SK-N-SH treated with all-trans-retinoic acid at 6 μM for 48 hours (cell line): ENCODE data around the gene CDIPT.

Source experiments
- ATAC-seq: fragments of 200-7000 bp; cut with Tn5 transposase; 3 replicates; pipeline ENCODE4 v1.9.1; 2020; ENCODE audit warnings: mild to moderate bottlenecking, moderate library complexity
- ARNTL ChIP-seq: fragments of 450-650 bp; formaldehyde crosslinking; IDR thresholded peaks from 2 replicates; pipeline ENCODE4 v1.5.0; 2020; ENCODE audit warnings: low read depth, mild to moderate bottlenecking, moderate library complexity, borderline replicate concordance
- BACH2 ChIP-seq: fragments of 250-450 bp; sonication (Bioruptor Pico); IDR thresholded peaks from 2 replicates; pipeline ENCODE4 v1.9.0; 2021; ENCODE audit warnings: mild to moderate bottlenecking, borderline replicate concordance
- CSDC2 ChIP-seq: fragments of 250-450 bp; sonication (Bioruptor Pico); IDR thresholded peaks from 2 replicates; pipeline ENCODE4 v1.5.0; 2020; ENCODE audit warnings: mild to moderate bottlenecking, moderate library complexity
- ISL1 ChIP-seq: fragments of 250-450 bp; sonication (Bioruptor Pico); IDR thresholded peaks from 2 replicates; pipeline ENCODE4 v2.1.2; 2022; ENCODE audit warnings: mild to moderate bottlenecking, moderate library complexity
- OSR1 ChIP-seq: fragments of 250-450 bp; sonication (Bioruptor Pico); IDR thresholded peaks from 2 replicates; pipeline ENCODE4 v1.8.0; 2022; ENCODE audit warnings: moderate library complexity, mild to moderate bottlenecking, inconsistent platforms
- PPARA ChIP-seq: fragments of 250-450 bp; sonication (Bioruptor Pico); IDR thresholded peaks from 2 replicates; pipeline ENCODE4 v1.5.0; 2020; ENCODE audit warnings: mild to moderate bottlenecking, borderline replicate concordance
- RARB ChIP-seq: fragments of 250-450 bp; sonication (Bioruptor Pico); IDR thresholded peaks from 2 replicates; pipeline ENCODE4 v1.8.0; 2021; ENCODE audit warnings: mild to moderate bottlenecking, moderate library complexity
- SNAI2 ChIP-seq: fragments of 250-450 bp; sonication (Bioruptor Pico); IDR thresholded peaks from 2 replicates; pipeline ENCODE4 v1.5.0; 2020; ENCODE audit warnings: mild to moderate bottlenecking, moderate library complexity
- TCF4 ChIP-seq: fragments of 250-450 bp; sonication (Bioruptor Pico); IDR thresholded peaks from 2 replicates; pipeline ENCODE4 v1.8.0; 2021; ENCODE audit warnings: mild to moderate bottlenecking, moderate library complexity, borderline replicate concordance
- ZFP3 ChIP-seq: fragments of 250-450 bp; sonication (Bioruptor Pico); IDR thresholded peaks from 2 replicates; pipeline ENCODE4 v1.5.0; 2020; ENCODE audit warnings: mild to moderate bottlenecking, moderate library complexity
- ZFP30 ChIP-seq: fragments of 450-650 bp; formaldehyde crosslinking; IDR thresholded peaks from 2 replicates; pipeline ENCODE4 v1.5.0; 2022; ENCODE audit warnings: mild to moderate bottlenecking, moderate library complexity
- ZNF565 ChIP-seq: fragments of 450-650 bp; formaldehyde crosslinking; conservative IDR thresholded peaks from 2 replicates; pipeline ENCODE4 v1.5.0; 2020; ENCODE audit warnings: low read depth, mild to moderate bottlenecking, moderate library complexity
- ZNF70 ChIP-seq: fragments of 450-650 bp; formaldehyde crosslinking; IDR thresholded peaks from 2 replicates; pipeline ENCODE4 v1.5.0; 2020; ENCODE audit warnings: mild to moderate bottlenecking, moderate library complexity
- ZNF8 ChIP-seq: fragments of 450-650 bp; formaldehyde crosslinking; IDR thresholded peaks from 2 replicates; pipeline ENCODE4 v1.5.0; 2020; ENCODE audit warnings: mild to moderate bottlenecking, moderate library complexity
- TF ChIP-seq, protein P1 (sequence below): fragments of 250-450 bp; sonication (Bioruptor Pico); IDR thresholded peaks from 2 replicates; pipeline ENCODE4 v1.8.0; 2021; ENCODE audit warnings: low read depth, mild to moderate bottlenecking, moderate library complexity, borderline replicate concordance
- TF ChIP-seq, protein P2 (sequence below): fragments of 250-450 bp; sonication (Bioruptor Pico); IDR thresholded peaks from 2 replicates; pipeline ENCODE4 v1.8.0; 2020; ENCODE audit warnings: mild to moderate bottlenecking, moderate library complexity, borderline replicate concordance
- TF ChIP-seq, protein P3 (sequence below): fragments of 250-450 bp; sonication (Bioruptor Pico); IDR thresholded peaks from 2 replicates; pipeline ENCODE4 v1.5.1; 2021; ENCODE audit warnings: mild to moderate bottlenecking, moderate library complexity
- TF ChIP-seq, protein P4 (sequence below): fragments of 250-450 bp; sonication (Bioruptor Pico); IDR thresholded peaks from 2 replicates; pipeline ENCODE4 v1.5.0; 2020; ENCODE audit warnings: mild to moderate bottlenecking, moderate library complexity

CDIPT gene

DNA sequence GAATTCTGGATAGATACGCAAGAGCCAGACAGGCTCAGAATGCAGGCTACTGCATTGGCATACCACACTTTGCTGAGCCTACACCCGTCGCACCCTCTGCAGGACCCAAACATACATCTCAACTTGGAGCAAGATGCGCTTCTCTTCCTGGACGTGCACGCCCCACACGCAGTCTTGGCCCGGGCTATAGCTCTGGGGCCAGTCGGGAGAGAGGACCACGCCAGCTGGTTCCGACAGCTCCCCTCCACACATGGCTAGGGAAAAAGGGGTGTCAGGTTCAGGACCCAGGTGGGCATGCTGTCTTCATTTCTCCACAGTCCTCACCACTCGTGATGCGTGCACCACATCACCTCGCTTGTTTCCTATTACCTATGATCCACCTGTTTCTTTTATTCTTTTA, 15.1 kb upstream of the CDIPT start:
- TF ChIP-seq ZFP30 (CRISPR knock-in tag) (no peak), ZNF8 (CRISPR knock-in tag) (no peak)
- no peak for ATAC-seq

DNA sequence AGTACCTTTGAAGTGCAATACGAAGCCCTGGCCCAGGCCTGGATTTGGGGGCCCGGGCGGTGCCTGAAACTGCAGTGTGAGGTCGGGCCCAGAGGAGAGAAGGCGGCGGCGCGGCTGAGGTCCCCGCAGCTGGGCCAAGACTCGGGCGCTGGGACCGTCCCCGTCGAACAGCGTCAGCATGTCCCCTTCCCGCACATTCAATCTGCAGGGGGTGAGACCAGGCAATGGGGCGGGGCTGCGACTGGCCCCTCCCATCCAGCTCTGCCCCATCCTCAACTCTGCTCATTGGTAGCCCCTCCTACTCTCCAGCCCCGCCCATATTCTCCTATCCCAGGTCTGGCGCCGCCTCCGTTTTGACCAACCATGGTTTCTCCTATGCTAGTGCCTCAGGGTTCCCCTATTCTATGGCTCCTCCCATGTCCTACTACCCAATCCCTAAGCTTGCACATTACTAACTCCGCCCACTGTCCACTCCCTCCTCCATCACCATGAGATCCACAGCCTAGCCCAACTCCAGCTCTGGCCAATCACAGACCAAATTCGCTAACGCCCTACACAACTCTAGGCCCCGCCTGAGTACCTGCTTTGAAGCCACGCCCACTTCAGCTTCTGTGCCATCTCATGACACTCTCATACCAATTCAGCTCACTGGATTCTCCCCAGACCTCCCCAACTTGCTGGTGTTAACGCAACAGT, 14.4 kb upstream of the CDIPT start:
- peak; percentile 65 for ATAC-seq
- TF ChIP-seq PPARA (CRISPR knock-in tag) (no peak), ZFP30 (CRISPR knock-in tag) (no peak), BACH2 (CRISPR knock-in tag) (no peak), ZNF8 (CRISPR knock-in tag) (no peak), RARB (no peak), SNAI2 (CRISPR knock-in tag) (no peak), TCF4 (no peak), ARNTL (CRISPR knock-in tag) (no peak), ZNF565 (no peak), ISL1 (CRISPR knock-in tag) (no peak)
- TF ChIP-seq, protein P1, sequence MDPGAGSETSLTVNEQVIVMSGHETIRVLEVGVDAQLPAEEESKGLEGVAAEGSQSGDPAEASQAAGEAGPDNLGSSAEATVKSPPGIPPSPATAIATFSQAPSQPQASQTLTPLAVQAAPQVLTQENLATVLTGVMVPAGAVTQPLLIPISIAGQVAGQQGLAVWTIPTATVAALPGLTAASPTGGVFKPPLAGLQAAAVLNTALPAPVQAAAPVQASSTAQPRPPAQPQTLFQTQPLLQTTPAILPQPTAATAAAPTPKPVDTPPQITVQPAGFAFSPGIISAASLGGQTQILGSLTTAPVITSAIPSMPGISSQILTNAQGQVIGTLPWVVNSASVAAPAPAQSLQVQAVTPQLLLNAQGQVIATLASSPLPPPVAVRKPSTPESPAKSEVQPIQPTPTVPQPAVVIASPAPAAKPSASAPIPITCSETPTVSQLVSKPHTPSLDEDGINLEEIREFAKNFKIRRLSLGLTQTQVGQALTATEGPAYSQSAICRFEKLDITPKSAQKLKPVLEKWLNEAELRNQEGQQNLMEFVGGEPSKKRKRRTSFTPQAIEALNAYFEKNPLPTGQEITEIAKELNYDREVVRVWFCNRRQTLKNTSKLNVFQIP (CRISPR knock-in tag): no peak
- TF ChIP-seq, protein P2, sequence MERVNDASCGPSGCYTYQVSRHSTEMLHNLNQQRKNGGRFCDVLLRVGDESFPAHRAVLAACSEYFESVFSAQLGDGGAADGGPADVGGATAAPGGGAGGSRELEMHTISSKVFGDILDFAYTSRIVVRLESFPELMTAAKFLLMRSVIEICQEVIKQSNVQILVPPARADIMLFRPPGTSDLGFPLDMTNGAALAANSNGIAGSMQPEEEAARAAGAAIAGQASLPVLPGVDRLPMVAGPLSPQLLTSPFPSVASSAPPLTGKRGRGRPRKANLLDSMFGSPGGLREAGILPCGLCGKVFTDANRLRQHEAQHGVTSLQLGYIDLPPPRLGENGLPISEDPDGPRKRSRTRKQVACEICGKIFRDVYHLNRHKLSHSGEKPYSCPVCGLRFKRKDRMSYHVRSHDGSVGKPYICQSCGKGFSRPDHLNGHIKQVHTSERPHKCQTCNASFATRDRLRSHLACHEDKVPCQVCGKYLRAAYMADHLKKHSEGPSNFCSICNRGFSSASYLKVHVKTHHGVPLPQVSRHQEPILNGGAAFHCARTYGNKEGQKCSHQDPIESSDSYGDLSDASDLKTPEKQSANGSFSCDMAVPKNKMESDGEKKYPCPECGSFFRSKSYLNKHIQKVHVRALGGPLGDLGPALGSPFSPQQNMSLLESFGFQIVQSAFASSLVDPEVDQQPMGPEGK (CRISPR knock-in tag): no peak
- TF ChIP-seq, all 23 proteins: peak for 0

DNA sequence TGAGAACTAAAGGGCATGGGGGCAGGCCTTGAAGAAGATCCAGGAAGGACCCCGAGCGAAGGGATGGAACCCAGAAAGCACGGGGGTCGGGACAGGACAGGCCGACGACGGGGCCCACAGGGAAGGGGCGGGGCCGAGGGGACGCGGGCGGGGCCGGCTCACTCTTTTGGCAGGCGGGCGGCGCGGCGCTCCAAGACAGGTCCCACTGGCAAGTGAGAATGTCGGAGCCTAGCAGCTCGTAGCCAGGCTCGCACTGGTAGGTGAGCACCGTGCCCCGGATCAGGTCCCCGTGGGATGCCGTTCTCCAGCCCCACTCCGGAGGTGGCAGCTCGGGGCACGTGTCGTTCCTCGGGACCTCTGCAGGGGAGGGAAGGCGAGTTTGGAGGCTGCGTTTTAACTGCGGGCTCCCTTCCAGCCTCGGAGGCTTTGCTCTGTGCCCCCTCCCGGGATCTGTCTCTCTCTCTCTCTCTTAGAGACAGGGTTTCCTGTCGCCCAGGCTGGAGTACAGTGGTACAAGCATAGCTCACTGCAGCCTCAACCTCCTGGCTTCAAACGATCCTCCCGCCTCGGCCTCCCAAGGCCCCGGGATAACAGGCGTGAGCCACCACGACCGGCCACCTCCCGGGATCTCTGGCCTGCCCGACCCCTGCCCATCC, 13.7 kb upstream of the CDIPT start:
- TF ChIP-seq, protein P3, sequence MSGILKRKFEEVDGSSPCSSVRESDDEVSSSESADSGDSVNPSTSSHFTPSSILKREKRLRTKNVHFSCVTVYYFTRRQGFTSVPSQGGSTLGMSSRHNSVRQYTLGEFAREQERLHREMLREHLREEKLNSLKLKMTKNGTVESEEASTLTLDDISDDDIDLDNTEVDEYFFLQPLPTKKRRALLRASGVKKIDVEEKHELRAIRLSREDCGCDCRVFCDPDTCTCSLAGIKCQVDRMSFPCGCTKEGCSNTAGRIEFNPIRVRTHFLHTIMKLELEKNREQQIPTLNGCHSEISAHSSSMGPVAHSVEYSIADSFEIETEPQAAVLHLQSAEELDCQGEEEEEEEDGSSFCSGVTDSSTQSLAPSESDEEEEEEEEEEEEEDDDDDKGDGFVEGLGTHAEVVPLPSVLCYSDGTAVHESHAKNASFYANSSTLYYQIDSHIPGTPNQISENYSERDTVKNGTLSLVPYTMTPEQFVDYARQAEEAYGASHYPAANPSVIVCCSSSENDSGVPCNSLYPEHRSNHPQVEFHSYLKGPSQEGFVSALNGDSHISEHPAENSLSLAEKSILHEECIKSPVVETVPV (CRISPR knock-in tag): no peak
- no peak for TF ChIP-seq ISL1 (CRISPR knock-in tag)
- no peak for TF ChIP-seq ZNF8 (CRISPR knock-in tag)
- no peak for TF ChIP-seq SNAI2 (CRISPR knock-in tag)
- TF ChIP-seq, protein P4, sequence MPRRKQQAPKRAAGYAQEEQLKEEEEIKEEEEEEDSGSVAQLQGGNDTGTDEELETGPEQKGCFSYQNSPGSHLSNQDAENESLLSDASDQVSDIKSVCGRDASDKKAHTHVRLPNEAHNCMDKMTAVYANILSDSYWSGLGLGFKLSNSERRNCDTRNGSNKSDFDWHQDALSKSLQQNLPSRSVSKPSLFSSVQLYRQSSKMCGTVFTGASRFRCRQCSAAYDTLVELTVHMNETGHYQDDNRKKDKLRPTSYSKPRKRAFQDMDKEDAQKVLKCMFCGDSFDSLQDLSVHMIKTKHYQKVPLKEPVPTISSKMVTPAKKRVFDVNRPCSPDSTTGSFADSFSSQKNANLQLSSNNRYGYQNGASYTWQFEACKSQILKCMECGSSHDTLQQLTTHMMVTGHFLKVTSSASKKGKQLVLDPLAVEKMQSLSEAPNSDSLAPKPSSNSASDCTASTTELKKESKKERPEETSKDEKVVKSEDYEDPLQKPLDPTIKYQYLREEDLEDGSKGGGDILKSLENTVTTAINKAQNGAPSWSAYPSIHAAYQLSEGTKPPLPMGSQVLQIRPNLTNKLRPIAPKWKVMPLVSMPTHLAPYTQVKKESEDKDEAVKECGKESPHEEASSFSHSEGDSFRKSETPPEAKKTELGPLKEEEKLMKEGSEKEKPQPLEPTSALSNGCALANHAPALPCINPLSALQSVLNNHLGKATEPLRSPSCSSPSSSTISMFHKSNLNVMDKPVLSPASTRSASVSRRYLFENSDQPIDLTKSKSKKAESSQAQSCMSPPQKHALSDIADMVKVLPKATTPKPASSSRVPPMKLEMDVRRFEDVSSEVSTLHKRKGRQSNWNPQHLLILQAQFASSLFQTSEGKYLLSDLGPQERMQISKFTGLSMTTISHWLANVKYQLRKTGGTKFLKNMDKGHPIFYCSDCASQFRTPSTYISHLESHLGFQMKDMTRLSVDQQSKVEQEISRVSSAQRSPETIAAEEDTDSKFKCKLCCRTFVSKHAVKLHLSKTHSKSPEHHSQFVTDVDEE (CRISPR knock-in tag): no peak
- TF ChIP-seq ZFP30 (CRISPR knock-in tag): no peak
- TF ChIP-seq CSDC2 (CRISPR knock-in tag): no peak
- TF ChIP-seq ZNF70: no peak
- TF ChIP-seq, protein P1 (CRISPR knock-in tag): no peak
- no peak for TF ChIP-seq ZNF565
- no peak for TF ChIP-seq ZFP3
- no peak for TF ChIP-seq OSR1 (CRISPR knock-in tag)
- no peak for TF ChIP-seq RARB
- no peak for ATAC-seq
